Measurements from ENCODE around the gene SCD5. TPM values are rescaled to one million over a fixed set of nuclear protein-coding genes. Genes with fewer than 3 reads are reported as not detected.
A peak's percentile ranks its signal among the peaks of the same experiment; 100 is the strongest.

SCD5 gene
- total and polyA plus RNA-seq, 12 donors = 85.9 to 585 (median 229) TPM

DNA sequence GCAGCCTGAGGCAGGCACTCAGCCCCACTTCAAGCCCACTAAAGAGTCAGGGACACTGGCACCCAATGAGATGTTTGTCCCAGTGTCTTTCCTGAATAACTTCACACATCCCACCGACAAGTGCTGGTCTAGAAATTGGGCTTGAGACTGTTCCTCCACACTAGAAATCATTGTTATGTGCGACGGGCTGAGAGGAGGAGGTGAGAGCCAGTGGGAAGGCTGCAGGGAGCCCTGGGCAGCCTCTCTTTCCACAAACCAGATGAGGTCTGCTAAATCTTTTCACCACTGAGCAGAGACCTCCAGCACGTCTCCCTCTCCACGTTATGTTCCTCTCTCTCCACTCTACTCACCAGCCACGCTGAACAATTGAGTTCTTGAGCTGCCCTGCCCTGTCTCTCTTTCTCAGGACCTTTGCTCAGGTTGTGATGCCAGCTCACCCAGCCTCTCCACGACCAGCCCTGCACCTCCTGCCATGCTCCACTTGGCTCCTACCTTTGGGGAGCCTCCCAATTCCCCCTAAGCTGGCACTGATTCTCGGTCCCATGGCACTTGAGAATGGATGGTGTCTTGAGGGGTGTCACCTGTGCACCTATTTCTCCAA, 8.4 kb downstream of the SCD5 start:
- TF ChIP-seq POLR2A (IDR thresholded peaks at IDR 0.05) = no peak
- Histone ChIP-seq H3K4me3 (no peak overlapping the region), H3K9me3 (replicated peaks in 1 of 3) (no peaks in the 10 kb centered on the region), H3K27ac (no peak overlapping the region), H3K4me1 (replicated peaks in 1 of 2) (peaks cover 54 to 68% of the 10 kb centered on the region in 2 donors), H3K36me3 (replicated peaks in 1 of 2) (no peaks in the 10 kb centered on the region), H3K27me3 (no peaks in the 10 kb centered on the region)
- intact Hi-C loops (cut with DNase I) = no loop called here
- peak in 2 of 7 donors; percentile 4 to 27 for DNase-seq
- WGBS, 4 donors = 71 to 75% (median 73%) methylated on average over 7 to 8 of the region's 8 CpGs

DNA sequence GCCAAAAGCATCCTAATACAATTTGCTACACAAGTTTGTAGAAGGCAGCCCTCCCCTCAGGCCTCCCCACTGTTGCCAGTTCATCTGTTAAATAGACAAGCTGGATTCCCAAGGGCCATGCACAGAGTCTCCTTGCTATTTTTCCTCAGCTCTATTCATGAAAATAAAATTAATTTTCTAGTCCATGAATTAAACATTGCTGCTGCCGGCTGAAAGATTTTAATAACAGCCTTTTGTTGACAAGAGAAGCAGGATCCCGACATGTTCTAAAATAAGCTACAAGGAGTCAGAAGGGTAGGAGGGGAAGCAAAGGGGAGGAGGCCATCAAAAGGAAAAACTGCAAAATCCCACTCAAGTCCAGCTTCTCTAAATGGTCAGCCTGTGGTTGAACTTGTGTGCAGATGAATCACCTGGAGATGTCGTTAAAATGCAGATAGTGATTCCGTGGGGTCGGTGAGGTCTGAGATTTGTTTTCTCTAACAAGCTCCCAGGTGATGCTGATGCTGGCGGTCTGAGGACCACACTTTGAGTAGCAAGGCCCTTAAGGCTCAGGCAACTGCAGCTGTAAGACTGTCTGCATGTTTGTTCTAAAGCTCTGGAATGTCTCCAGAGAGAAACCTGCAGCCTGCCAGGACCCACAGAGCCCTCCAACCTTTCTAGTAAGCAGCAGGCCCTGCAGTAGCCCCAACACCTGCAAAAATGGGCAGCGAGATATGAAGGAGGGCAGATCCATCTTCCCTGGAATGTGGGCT, 9.4 kb downstream of the SCD5 start:
- Histone ChIP-seq H3K9me3 (replicated peaks in 1 of 3) (no peaks in the 10 kb centered on the region), H3K4me1 (replicated peaks in 1 of 2) (peaks cover 52 to 74% of the 10 kb centered on the region in 2 donors), H3K4me3 (no peak overlapping the region), H3K27ac (peak overlapping the region in 1 of 5 donors; percentile 5), H3K27me3 (no peaks in the 10 kb centered on the region), H3K36me3 (replicated peaks in 1 of 2) (no peaks in the 10 kb centered on the region)
- WGBS, 4 donors = 40 to 51% (median 45%) methylated on average over 7 of the region's 7 CpGs
- TF ChIP-seq, protein P1, sequence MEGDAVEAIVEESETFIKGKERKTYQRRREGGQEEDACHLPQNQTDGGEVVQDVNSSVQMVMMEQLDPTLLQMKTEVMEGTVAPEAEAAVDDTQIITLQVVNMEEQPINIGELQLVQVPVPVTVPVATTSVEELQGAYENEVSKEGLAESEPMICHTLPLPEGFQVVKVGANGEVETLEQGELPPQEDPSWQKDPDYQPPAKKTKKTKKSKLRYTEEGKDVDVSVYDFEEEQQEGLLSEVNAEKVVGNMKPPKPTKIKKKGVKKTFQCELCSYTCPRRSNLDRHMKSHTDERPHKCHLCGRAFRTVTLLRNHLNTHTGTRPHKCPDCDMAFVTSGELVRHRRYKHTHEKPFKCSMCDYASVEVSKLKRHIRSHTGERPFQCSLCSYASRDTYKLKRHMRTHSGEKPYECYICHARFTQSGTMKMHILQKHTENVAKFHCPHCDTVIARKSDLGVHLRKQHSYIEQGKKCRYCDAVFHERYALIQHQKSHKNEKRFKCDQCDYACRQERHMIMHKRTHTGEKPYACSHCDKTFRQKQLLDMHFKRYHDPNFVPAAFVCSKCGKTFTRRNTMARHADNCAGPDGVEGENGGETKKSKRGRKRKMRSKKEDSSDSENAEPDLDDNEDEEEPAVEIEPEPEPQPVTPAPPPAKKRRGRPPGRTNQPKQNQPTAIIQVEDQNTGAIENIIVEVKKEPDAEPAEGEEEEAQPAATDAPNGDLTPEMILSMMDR (IDR thresholded peaks at IDR 0.05) = no peak
- no peak for TF ChIP-seq POLR2A (IDR thresholded peaks at IDR 0.05)
- intact Hi-C loops (cut with DNase I) = no loop called here
- peak in 1 of 7 donors; percentile 47 for DNase-seq

DNA sequence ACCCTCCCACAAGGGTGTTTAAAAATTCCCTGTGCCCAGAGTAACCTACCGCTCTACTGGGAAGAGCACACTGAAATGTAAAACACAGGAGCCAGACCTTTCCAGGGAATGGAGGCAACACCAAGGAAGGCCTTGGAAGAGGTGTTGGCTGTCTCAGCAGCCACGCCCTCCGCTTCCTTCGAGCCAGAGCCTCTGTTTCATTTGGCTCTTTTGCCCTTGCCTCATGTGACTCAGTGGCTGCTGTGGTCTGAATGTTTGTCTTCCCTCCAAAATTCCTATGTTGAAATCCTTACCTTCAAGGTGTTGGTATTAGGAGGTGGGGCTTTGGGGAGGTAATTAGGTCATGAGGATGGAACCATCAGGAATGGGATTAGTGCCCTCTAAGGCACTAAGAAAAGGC, 11.3 kb downstream of the SCD5 start:
- 55 to 65% (median 58%) methylated on average over 4 of the region's 4 CpGs for WGBS, 4 donors
- TF ChIP-seq, protein P1 (IDR thresholded peaks at IDR 0.05) = no peak
- no peak for TF ChIP-seq POLR2A (IDR thresholded peaks at IDR 0.05)
- intact Hi-C loops (cut with DNase I) = no loop called here
- Histone ChIP-seq H3K4me3 (no peak overlapping the region), H3K27ac (peak overlapping the region in 3 of 5 donors; percentile 6 to 32 (median 10)), H3K27me3 (no peaks in the 10 kb centered on the region), H3K9me3 (replicated peaks in 1 of 3) (no peaks in the 10 kb centered on the region), H3K36me3 (replicated peaks in 1 of 2) (no peaks in the 10 kb centered on the region), H3K4me1 (replicated peaks in 1 of 2) (peaks cover 35 to 64% of the 10 kb centered on the region in 2 donors)
- DNase-seq = peak in 6 of 7 donors; percentile 36 to 63 (median 53)

DNA sequence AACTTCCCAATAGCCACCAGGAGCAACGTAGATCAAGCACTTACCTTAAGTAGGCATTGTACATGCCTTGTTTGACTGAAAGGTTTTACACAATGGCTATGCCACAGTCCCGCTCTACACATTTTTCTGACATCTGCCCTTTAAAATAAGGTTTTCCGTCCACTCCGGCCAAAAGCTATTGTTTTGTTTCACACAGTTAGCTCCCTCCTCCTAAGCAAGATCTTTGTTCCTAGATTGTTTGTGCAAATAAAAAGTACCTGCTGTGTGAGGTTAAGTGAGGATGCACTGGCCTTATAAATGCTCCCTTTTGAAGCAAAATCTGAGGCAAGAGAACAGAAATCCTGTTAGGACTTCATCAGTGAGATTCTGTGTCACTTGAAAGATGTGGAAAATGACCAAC, 11.8 kb downstream of the SCD5 start:
- intact Hi-C loops (cut with DNase I) = no loop called here
- H3K4me1 ChIP-seq (replicated peaks in 1 of 2) = peaks cover 29 to 59% of the 10 kb centered on the region in 2 donors
- WGBS, 4 donors = 56 to 84% (median 77%) methylated on average over 4 of the region's 4 CpGs
- no peak for TF ChIP-seq POLR2A (IDR thresholded peaks at IDR 0.05)
- TF ChIP-seq, protein P1 (IDR thresholded peaks at IDR 0.05) = no peak
- no peaks in the 10 kb centered on the region for H3K27me3 ChIP-seq
- H3K4me3 ChIP-seq = no peak overlapping the region
- H3K27ac ChIP-seq = peak overlapping the region in 1 of 5 donors; percentile 22
- H3K36me3 ChIP-seq (replicated peaks in 1 of 2) = no peaks in the 10 kb centered on the region
- peak in 1 of 7 donors; percentile 33 for DNase-seq
- no peaks in the 10 kb centered on the region for H3K9me3 ChIP-seq (replicated peaks in 1 of 3)
